ENCODE data around the gene TRIM2.

DNA sequence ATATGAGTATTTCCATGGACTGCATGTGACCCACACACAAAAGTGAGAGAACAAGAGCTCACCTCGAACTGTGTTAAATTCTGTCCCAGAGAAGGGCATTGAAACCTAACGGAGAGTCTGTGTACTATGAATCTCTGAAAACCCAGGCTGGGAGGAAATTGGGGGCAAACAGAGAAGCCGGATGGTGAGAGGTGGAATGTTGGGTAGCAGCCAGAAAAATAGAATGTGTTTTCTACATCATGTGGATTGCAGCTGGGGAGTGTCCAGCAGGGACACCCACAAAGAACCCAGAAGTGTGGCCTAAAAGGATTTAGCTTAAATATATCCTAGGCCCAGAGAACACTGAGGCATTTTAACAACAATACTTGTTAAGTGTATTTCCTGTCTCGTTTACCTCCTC, 178.9 kb downstream of the TRIM2 start:
- TF ChIP-seq, protein P1, sequence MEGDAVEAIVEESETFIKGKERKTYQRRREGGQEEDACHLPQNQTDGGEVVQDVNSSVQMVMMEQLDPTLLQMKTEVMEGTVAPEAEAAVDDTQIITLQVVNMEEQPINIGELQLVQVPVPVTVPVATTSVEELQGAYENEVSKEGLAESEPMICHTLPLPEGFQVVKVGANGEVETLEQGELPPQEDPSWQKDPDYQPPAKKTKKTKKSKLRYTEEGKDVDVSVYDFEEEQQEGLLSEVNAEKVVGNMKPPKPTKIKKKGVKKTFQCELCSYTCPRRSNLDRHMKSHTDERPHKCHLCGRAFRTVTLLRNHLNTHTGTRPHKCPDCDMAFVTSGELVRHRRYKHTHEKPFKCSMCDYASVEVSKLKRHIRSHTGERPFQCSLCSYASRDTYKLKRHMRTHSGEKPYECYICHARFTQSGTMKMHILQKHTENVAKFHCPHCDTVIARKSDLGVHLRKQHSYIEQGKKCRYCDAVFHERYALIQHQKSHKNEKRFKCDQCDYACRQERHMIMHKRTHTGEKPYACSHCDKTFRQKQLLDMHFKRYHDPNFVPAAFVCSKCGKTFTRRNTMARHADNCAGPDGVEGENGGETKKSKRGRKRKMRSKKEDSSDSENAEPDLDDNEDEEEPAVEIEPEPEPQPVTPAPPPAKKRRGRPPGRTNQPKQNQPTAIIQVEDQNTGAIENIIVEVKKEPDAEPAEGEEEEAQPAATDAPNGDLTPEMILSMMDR (IDR thresholded peaks at IDR 0.05): no peak
- TF ChIP-seq POLR2A (IDR thresholded peaks at IDR 0.05): no peak
